ENCODE data around the gene KBTBD7. TPM values are rescaled to one million over a fixed set of nuclear protein-coding genes. Genes with fewer than 3 reads are reported as not detected.

KBTBD7 gene
- total and polyA plus RNA-seq, 2 of the 8 experiments (the other 6 are each of a cell fraction or from before 2014, with no cell fraction given): 10.2 to 17.4 TPM

- H3K4ac ChIP-seq (replicated peaks; ENCODE audit: insufficient read length, low read depth, low read length): no peak overlapping the region
- no peak overlapping the region for H2BK120ac ChIP-seq (replicated peaks; ENCODE audit: low read depth, low read length)
- H3K27ac ChIP-seq (ENCODE audit: low read depth, low read length): no peak overlapping the region
- no peak overlapping the region for H3K9ac ChIP-seq (replicated peaks in 1 of 4; ENCODE audit: extremely low read depth in 1 of 4, low read depth in 3 of 4, low read length in 3 of 4)
- no peak overlapping the region for H4K8ac ChIP-seq (ENCODE audit: extremely low read depth, insufficient read depth, low read length)
- no peak overlapping the region for H3K14ac ChIP-seq (ENCODE audit: insufficient read length)
- no peak overlapping the region for H3K4me2 ChIP-seq (ENCODE audit: insufficient read depth in 1 of 2, low read depth in 2 of 2, low read length in 2 of 2)
- no peak overlapping the region for H4K91ac ChIP-seq (replicated peaks; ENCODE audit: insufficient read length, low read length)
- H2BK20ac ChIP-seq (ENCODE audit: low read length): no peak overlapping the region
- WGBS, 2 experiments (ENCODE audit: extremely low coverage in 1 of 2, insufficient coverage in 1 of 2, insufficient read length in 1 of 2, insufficient replicate concordance in 2 of 2, low coverage in 1 of 2, low lambda C conversion rate in 2 of 2, missing lambda C conversion rate in 1 of 2): 88% methylated on average over 7 of the region's 7 CpGs; no CpG with 5 or more reads in 1 of the 2 experiments
- DNase-seq (ENCODE audit: low read depth in 1 of 2, low spot score in 2 of 2) (no peak), FAIRE-seq (no peak)
- ChIA-PET CTCF (ENCODE audit: partially characterized antibody) (no interaction called here), POLR2A (ENCODE audit: partially characterized antibody) (interaction anchor here (1.8 kb wide), 1 partner anchor 117 kb away, joined by 6 read pairs; the partner anchor contains the start of gene WBP4)
- no peak overlapping the region for H3K56ac ChIP-seq (replicated peaks; ENCODE audit: insufficient read length, low read depth, low read length)
- H3K79me2 ChIP-seq (ENCODE audit: control insufficient read depth in 1 of 2, insufficient read depth in 2 of 2, low read length in 2 of 2): no peaks in the 10 kb centered on the region
- peaks cover 12 to 14% of the 10 kb centered on the region in 2 experiments; a peak in 3 of 4 replicates for H3K9me3 ChIP-seq (ENCODE audit: insufficient read depth in 2 of 2, low read depth in 1 of 2, low read length in 1 of 2)
- no peaks in the 10 kb centered on the region for H3K23me2 ChIP-seq (ENCODE audit: low read depth, low read length)
- no peak overlapping the region for H3K18ac ChIP-seq (ENCODE audit: extremely low read depth, low read length)
- no peak overlapping the region for H2AK5ac ChIP-seq (ENCODE audit: low read depth, low read length)
- no peak overlapping the region for H2BK15ac ChIP-seq (ENCODE audit: low read length)
- H2BK12ac ChIP-seq (ENCODE audit: low read depth, low read length): no peak overlapping the region
- H2AFZ ChIP-seq (ENCODE audit: low read length): no peak overlapping the region
- H3K4me3 ChIP-seq (ENCODE audit: extremely low read depth in 1 of 4, insufficient read depth in 2 of 4, low read depth in 3 of 4, low read length in 4 of 4): no peak overlapping the region
- no peak for TF ChIP-seq BACH1 (IDR thresholded peaks at IDR 0.05; ENCODE audit: low read length)
- no peak for TF ChIP-seq KDM1A (IDR thresholded peaks at IDR 0.05; ENCODE audit: borderline replicate concordance, low read length)
- no peak for TF ChIP-seq KDM5A (IDR thresholded peaks at IDR 0.05; ENCODE audit: low read length)
- TF ChIP-seq TBP (IDR thresholded peaks at IDR 0.05; ENCODE audit: low read depth, low read length): no peak
- TF ChIP-seq HDAC6 (IDR thresholded peaks at IDR 0.05; ENCODE audit: low read depth, low read length): no peak
- TF ChIP-seq TCF12 (IDR thresholded peaks at IDR 0.05; ENCODE audit: low read depth, low read length): no peak
- no peak overlapping the region for H2BK5ac ChIP-seq (ENCODE audit: low read depth, low read length)
- H4K20me1 ChIP-seq (replicated peaks in 1 of 2; ENCODE audit: control insufficient read depth in 1 of 2, insufficient read depth in 2 of 2, low read length in 2 of 2): no peaks in the 10 kb centered on the region
- H3K27me3 ChIP-seq (replicated peaks in 1 of 4; ENCODE audit: control insufficient read depth in 3 of 4, extremely low read depth in 1 of 4, insufficient read depth in 3 of 4, low read length in 3 of 4): no peaks in the 10 kb centered on the region
- H3K79me1 ChIP-seq (ENCODE audit: low read depth, low read length): no peaks in the 10 kb centered on the region
- H3K23ac ChIP-seq (ENCODE audit: insufficient read length): no peak overlapping the region
- H4K5ac ChIP-seq (ENCODE audit: insufficient read length, low read depth, low read length): no peak overlapping the region
- H3K4me1 ChIP-seq (replicated peaks in 1 of 4; ENCODE audit: control insufficient read depth in 3 of 4, insufficient read depth in 4 of 4, low read length in 3 of 4): no peaks in the 10 kb centered on the region
- no peaks in the 10 kb centered on the region; a peak in 1 of 8 replicates for H3K36me3 ChIP-seq (ENCODE audit: control insufficient read depth in 2 of 4, insufficient read depth in 4 of 4, low read length in 3 of 4)
Observed at GRCh38 chr13:41178040-41178439, 16.3 kb downstream of the KBTBD7 start.
